Smooth muscle cell of trachea (primary cell): Measurements from ENCODE around the gene PGBD2. TPM values are rescaled to one million over a fixed set of nuclear protein-coding genes. Genes with fewer than 3 reads are reported as not detected.

Experiments
- total RNA-seq: library from RNA; depleted of rRNA; stranded (reverse); fragments of >200 nt; gene quantifications from 2 replicates; pipeline ENCODE4 v1.2.1, GENCODE V29; 2014

Gene PGBD2
- 6.0 and 6.1 TPM in 2 replicates for total RNA-seq

DNA sequence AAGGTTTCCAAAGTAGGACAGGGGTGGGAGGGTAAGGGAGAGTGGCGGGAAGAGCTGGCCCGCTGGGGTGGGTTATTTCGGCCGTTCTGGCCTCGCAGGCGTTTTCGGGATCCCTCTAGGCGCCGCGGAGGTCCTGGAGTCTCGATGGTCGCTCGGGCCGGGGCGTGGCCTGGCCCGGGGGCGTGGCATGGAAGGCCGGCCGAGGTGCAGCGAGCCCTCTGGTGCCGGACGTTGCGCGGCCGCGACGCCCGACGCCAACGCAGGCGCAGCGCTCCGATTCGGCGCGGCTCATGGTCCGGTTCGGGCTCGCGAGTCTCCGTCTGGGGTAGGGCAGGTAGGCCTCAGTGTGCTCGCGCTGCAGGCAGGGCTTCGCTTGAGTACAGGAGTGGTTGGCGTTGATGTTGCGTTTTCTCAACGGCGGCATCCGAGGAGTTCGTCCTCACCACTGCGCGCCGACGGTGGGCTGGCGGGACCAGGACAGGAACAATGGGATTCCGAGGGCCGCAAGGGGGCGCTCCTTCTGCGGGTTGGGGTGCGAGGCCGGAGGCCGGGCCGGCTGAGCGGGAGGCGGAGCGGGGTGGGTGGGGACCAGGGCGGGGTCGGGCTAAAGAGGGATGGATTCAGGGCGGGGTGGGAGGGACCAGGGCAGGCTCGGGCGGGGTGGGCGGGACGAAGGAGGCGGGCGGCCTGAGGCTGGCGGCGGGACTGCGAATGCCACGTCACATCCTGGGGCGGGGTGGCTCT is at the start of gene PGBD2:
PGBD2 (plus strand) TSS at position 227 of the 744 bp plus-strand sequence. CDS start 7,628 bp downstream, outside the sequence.

GRCh38 chr1:248858891-248859889 is 46.8 kb upstream of the PGBD2 start, which contains the start of gene ZNF692:
ZNF692 (minus strand) TSS chr1:248859085; CDS start chr1:248858309, 776 bp downstream.

Other genes starting within 250 kb of the PGBD2 start
- gene OR14I1, start 203.5 kb upstream of the PGBD2 start, total RNA-seq, result not detected in 2 replicates
- gene LYPD8, start 150.5 kb upstream of the PGBD2 start, total RNA-seq, result not detected in 2 replicates
- gene SH3BP5L, start 80.3 kb upstream of the PGBD2 start, total RNA-seq, result 24.0 and 27.6 TPM in 2 replicates
- gene ZNF672, start 68.0 kb upstream of the PGBD2 start, total RNA-seq, result 11.6 and 23.0 TPM in 2 replicates
- 15.3 and 18.4 TPM in 2 replicates for gene ZNF692, start 47.1 kb upstream of the PGBD2 start, total RNA-seq